GM19438 (cell line): ENCODE data around the gene HIVEP3.

ENCODE experiments used
- ATAC-seq: cut with Tn5 transposase; IDR thresholded peaks from one replicate; pipeline ENCODE4 v1.9.1; 2021; ENCODE audit warnings: low read depth; ENCODE audit not compliant: unreplicated experiment

HIVEP3 gene

GRCh38 chr1:41532206-41532975 is 386.3 kb downstream of the HIVEP3 start:
- no peak for ATAC-seq

GRCh38 chr1:41530411-41530810 is 388.3 kb downstream of the HIVEP3 start:
- no peak for ATAC-seq

- ATAC-seq, result no peak
Measured at GRCh38 chr1:41529621-41530395, 388.9 kb downstream of the HIVEP3 start.

GRCh38 chr1:41528726-41529605 is 389.8 kb downstream of the HIVEP3 start:
- ATAC-seq, result no peak

GRCh38 chr1:41528106-41528505 is 390.6 kb downstream of the HIVEP3 start:
- no peak for ATAC-seq

- ATAC-seq, result no peak
Measured at GRCh38 chr1:41526956-41527561, 391.7 kb downstream of the HIVEP3 start.

GRCh38 chr1:41525891-41526587 is 392.7 kb downstream of the HIVEP3 start:
- ATAC-seq, result no peak

GRCh38 chr1:41524676-41525675 is 393.7 kb downstream of the HIVEP3 start:
- no peak for ATAC-seq

- ATAC-seq, result no peak
Measured at GRCh38 chr1:41523949-41524675, 394.6 kb downstream of the HIVEP3 start.

- no peak for ATAC-seq
Measured at GRCh38 chr1:41523071-41523470, 395.7 kb downstream of the HIVEP3 start.

GRCh38 chr1:41521766-41522165 is 397.0 kb downstream of the HIVEP3 start:
- no peak for ATAC-seq

- ATAC-seq, result no peak
Measured at GRCh38 chr1:41520951-41521752, 397.6 kb downstream of the HIVEP3 start.

- no peak for ATAC-seq
Measured at GRCh38 chr1:41519667-41520066, 399.1 kb downstream of the HIVEP3 start.

GRCh38 chr1:41518471-41518870 is 400.3 kb downstream of the HIVEP3 start:
- no peak for ATAC-seq

- ATAC-seq, result no peak
Measured at GRCh38 chr1:41517062-41517438, 401.7 kb downstream of the HIVEP3 start.

- ATAC-seq, result peak; percentile 69
Measured at GRCh38 chr1:41516168-41517061, 402.3 kb downstream of the HIVEP3 start.
